NCI-H1694 (cell line): ENCODE measurements around the gene FAM222A.

Experiments used
- DNase-seq: peaks from one replicate; lab custom pipeline; 2025; lab: John Stamatoyannopoulos, UW

FAM222A gene

DNA sequence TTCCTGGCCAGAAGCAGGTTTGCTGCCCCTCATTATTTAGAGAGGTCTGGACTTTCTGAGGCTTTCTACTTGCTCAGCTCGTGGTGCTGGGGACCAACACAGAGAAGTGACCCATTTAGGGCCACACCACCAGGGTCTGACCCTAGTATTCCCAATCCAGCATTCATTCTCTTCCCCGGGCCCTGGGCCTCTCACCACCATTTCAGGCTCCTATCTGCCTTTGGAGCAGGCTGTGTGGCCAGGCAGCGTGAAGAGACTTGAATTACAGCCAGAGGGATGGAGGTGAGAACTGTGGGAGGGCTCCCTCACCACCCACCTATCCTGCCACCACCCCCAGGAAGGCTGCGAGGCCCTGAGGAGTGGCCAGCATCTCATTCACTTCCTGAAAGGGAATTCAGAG, 24.6 kb downstream of the FAM222A start:
- DNase-seq, result no peak

- DNase-seq, result no peak
These were observed 25.4 kb downstream of the FAM222A start for GRCh38 chr12:109738878-109739665.

DNA sequence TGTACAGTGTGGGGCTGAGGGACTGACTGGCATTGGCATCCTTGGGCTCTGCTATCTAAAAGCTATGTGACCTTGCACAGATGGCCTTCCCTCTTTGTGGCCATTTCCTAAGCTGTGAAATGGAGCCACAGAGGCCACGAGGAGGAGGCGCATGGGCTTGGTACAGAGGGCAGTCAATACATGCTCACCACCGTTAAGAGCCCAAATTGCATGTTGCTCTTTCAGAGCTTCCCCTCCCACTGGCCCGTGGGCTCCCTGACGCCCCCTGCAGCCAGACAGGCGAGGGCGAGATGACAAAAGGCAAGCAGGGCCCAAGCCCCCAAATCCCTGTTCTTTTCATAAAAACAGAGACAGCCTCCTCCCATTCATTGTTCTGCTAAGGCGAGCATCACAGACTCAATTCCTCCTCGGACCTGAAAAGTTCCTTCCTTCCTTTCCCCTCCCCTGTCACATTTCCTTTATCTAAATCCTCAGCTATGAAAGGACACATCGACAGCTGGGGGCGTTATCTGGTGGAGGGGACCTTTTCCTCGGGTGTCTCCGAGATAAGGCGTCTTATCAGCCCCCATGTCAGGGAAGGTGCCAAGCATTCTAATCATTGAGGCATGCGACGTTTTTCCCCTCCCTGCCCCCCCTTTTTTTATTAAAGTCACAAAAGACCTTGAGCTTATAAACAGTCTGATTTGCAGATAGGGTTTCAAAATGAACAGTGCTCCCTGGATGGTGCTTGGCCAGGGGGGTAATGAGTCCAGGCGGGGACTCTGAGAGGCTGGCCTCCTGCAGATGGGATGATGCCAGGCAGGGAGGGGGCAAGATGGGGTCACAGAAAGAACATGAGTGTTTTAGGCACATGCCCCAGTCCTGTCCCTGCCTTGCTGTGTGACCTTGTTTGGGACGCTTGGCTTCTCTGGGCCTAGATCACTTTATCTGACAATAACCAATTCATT, 26.4 kb downstream of the FAM222A start:
- no peak for DNase-seq

DNA sequence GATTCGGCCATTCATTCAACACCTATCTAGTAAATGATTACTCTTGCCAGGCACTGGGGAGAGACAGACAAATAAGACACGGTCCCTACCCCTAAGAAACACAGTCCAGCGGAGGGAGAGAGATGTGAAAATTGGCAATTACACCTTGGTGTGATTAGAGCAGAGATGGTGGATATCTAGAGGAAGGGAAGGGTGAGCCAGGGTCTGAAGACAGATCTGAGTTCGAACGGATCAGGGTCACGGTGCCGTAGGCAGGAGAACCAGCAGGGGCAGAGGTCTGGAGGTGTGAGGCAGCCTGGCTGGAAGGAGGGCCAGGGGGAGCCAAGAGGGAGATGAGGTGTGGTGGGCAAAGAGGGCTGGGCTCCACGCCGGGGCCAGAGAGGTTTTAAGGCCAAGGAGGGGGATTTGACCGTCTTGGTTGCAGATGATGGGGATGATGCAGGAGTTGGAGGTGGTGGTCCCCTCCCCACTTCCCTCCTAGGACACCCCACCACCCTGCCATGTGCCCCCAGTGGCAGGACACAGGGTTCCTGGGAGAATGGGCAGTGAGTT, 27.1 kb downstream of the FAM222A start:
- no peak for DNase-seq

GRCh38 chr12:109741286-109741969, 27.8 kb downstream of the FAM222A start:
- no peak for DNase-seq

DNA sequence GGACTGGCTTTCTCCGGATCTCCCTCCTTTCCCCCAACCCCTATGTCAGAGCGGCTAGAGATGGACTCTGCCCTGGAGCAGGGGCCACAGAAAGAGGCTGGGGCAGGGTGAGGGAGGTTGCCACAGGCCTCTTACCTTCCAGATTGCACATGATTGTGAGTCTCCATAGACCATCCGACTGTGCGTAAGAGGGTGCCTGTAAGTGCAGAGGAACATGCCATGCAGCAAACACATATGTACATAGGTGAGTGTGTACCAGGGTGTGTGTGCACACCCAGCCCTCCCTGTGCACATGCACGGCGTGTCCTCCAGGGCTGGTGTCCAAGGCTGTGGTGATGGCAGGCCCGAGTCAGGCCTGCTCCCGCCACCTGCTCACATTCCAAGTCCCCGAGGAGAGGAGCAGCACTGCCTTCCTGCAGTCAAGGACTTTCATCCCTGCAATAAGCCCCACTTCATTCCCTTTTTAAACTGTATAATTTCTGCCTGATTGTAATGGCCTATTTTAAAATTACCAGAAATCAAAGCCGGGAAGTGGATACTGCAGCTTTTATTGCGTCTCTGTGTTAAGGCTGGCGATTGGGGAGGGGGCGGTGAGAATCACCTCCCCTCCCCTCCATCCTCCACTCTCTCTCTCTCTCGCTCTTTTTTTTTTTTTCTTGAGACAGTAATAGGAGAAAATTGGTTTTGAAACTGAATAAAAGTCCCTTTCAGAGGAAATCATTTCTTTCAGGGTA, 28.5 kb downstream of the FAM222A start:
- no peak for DNase-seq

GRCh38 chr12:109743076-109743910, 29.7 kb downstream of the FAM222A start:
- no peak for DNase-seq

DNA sequence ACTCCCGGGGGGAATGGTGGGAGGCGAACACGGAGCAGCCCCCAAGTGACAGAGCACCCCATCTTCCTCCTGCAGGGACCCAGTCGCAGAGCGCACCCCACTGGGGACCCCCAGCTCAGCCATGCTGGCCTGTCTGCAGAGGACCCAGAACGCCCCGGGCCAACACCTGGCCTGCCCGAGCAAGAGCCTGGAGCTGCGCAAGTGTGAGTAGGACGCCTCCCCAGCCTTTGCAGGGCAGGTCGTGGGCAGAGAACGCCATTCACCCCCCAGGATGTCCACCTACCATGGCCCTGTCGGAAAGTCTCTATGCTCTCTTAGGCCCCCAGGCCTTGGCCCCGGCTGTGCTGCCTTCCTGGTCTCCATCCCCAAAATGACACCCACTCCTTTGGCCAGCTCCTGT, 30.4 kb downstream of the FAM222A start:
- DNase-seq, result no peak

- DNase-seq, result no peak
These were observed 31.6 kb downstream of the FAM222A start for GRCh38 chr12:109744986-109745942.

DNA sequence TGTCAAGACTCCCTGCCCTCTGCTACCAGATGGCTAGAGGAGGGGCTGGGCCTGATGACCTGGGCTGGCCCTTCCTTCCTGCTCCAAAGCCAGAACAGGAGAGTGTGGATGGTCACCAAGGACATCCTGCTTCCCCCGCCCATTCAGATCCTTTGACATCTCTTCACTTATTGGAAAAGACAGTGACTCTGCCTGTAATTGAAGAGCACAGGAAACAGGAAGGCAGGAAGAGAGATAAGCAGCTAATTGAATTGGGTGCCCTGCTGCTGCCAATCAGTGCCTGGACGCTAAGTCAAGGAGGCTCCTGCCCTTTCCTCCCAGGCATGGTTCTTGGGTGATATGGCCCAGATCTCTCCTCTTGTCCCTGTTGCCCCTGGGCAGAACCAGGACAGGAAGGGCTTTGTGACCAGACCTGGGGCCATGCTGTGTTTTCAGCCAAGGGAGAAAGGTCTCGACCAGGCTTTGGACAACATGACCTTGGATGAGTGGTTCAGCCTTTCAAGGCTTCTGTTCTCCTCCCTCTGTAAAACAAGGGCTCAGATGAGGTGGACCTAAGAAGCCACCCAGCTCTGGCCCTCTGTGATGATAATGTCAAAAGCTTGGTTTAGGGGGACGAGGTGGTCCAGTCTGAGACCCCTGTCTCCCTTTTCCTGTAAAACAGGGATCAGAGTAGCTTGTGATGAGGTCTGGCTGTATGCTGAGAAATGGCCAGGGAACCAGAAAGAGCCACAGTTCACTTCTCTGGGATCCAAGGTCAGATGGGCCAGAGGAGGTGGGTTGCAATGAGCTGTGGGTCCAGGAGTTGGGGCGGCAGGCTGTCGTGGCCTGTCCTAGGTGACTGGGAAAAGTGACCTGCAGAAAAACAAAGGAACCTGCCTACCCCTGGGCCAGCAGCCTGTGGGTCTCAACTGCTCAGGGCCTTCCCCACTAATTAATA, 38.8 kb downstream of the FAM222A start:
- no peak for DNase-seq

DNA sequence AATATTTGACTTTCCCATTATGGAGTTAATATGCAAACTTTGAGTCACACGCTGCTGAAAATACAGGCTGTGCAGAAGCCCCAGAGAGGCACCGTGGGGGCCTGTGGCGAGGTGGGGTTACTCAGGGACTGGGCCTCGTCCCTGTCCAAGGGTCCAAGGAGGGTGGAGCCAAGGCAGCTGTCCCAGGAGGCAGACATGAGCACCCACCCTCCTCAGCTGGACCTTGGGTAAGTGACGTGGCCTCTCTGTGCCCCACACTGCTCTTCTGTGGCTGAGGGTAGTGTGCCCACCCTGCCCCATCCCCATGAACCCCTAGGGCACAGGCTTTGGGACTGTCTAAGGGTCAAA, 39.4 kb downstream of the FAM222A start:
- no peak for DNase-seq

DNA sequence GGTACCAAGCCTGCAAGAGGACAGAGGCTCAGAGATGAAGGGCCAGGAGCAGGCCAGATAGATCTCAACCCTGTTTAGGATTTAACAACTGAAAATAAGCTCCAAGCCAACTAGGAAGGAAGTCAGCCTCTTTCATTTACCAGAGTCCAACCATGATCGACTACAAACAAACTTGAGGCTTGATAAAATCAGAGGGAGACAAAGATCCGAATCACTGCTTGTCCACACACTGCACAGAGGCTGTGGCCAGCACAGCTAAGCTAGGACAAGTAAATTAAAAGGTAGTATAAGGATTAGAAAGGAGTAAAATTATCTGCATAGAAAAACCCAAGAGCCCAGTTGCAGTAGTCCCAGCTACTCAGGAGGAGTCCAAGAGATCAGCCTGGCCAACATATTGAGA, 40.3 kb downstream of the FAM222A start:
- DNase-seq, result no peak

DNA sequence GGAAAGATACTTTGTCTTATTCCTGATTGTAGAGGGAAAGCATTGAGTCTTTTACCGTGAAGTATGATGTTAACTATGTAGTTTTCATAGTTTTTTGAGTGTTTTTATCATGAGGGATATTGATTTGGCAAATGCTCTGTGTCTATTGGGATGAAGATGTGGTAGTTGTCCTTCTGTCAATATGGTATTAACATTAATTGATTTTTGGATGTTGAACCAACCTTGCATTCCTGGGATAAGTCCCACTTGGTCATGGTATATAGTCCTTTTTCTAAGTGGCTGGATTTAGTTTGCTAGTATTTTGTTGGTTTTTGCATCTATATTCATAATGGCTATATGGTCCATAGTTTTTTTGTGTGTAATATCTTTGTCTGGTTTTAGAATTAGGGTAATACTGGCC, 42.8 kb downstream of the FAM222A start:
- DNase-seq, result no peak

- DNase-seq, result no peak
These were observed 44.1 kb downstream of the FAM222A start for GRCh38 chr12:109757671-109758265.

GRCh38 chr12:109758426-109759420, 45.1 kb downstream of the FAM222A start:
- no peak for DNase-seq

GRCh38 chr12:109759595-109759994, 46.0 kb downstream of the FAM222A start:
- DNase-seq, result no peak
